Bronchial epithelial cell (primary cell): ENCODE measurements around the gene VPS16. TPM values are rescaled to one million over a fixed set of nuclear protein-coding genes. Genes with fewer than 3 reads are reported as not detected.

Source experiments
- DNase-seq: peaks from one replicate; pipeline ENCODE4 v3.0.0-alpha.2; 2010; ENCODE audit warnings: low read depth
- FAIRE-seq: peaks from 2 replicates; lab custom pipeline; 2011; peaks lifted over from hg19 to GRCh38; lab: Jason Lieb, UNC
- H3K27me3 ChIP-seq: 2 replicates; pipeline ENCODE4 v1.5.1; 2011; ENCODE audit warnings: low read length; ENCODE audit not compliant: control insufficient read depth, insufficient read depth
- H3K36me3 ChIP-seq: 2 replicates; pipeline ENCODE4 v1.5.1; 2011; ENCODE audit warnings: low read length; ENCODE audit not compliant: control insufficient read depth, insufficient read depth
- H3K4me3 ChIP-seq: 2 replicates; pipeline ENCODE4 v1.5.1; 2011; ENCODE audit warnings: mild to moderate bottlenecking, low read depth, low read length, control low read depth
- total RNA-seq: library from RNA; depleted of rRNA; stranded (reverse); fragments of >200 nt; gene quantifications from 2 replicates; pipeline ENCODE4 v1.2.1, GENCODE V29; 2014
- TF ChIP-seq, protein P1 (sequence below): IDR thresholded peaks from 2 replicates; pipeline ENCODE4 v1.5.1; 2011; ENCODE audit warnings: mild to moderate bottlenecking, moderate library complexity, low read length, control low read depth, inconsistent platforms; ENCODE audit not compliant: insufficient read depth, severe bottlenecking

The VPS16 gene
- total RNA-seq, 1 donor from 2014 or later: 33.4 TPM

DNA sequence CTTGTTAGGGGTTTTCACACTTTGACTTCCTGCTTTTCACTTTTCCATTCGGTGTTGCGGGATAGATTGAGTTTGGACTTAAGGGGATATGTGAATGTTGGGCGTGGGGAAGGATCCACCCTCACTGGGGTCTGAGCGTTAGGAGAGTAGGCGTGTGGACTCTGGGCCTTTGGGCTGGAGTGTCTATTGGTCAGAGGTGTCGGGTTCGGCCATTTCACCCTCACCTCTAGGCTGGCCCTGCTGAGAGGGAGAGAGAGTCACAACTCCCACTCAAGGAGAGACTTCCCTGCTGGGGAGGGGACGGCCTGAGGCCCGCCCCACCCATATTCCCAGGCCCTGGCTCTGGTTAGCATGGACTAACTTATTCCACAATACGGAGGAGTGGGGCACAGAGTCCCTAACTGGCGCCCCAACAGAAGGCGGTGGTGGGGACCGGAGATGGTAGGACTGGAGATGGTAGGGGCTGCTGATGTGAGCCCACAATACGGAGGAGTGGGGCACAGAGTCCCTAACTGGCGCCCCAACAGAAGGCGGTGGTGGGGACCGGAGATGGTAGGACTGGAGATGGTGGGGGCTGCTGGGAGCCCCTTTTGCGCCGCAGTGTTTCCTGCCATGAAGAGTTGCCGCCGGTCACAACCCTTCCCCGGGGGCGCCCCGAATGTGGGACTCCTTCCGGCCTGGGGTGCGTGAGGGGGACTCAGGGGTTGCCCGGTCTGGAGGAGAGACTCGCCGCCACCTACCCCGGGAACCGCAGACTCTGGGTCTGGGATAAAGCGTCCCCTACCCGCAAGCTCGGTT lies 31.3 kb downstream of the VPS16 start:
- DNase-seq (no peak), FAIRE-seq (no peak)
- TF ChIP-seq, protein P1, sequence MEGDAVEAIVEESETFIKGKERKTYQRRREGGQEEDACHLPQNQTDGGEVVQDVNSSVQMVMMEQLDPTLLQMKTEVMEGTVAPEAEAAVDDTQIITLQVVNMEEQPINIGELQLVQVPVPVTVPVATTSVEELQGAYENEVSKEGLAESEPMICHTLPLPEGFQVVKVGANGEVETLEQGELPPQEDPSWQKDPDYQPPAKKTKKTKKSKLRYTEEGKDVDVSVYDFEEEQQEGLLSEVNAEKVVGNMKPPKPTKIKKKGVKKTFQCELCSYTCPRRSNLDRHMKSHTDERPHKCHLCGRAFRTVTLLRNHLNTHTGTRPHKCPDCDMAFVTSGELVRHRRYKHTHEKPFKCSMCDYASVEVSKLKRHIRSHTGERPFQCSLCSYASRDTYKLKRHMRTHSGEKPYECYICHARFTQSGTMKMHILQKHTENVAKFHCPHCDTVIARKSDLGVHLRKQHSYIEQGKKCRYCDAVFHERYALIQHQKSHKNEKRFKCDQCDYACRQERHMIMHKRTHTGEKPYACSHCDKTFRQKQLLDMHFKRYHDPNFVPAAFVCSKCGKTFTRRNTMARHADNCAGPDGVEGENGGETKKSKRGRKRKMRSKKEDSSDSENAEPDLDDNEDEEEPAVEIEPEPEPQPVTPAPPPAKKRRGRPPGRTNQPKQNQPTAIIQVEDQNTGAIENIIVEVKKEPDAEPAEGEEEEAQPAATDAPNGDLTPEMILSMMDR: no peak

DNA sequence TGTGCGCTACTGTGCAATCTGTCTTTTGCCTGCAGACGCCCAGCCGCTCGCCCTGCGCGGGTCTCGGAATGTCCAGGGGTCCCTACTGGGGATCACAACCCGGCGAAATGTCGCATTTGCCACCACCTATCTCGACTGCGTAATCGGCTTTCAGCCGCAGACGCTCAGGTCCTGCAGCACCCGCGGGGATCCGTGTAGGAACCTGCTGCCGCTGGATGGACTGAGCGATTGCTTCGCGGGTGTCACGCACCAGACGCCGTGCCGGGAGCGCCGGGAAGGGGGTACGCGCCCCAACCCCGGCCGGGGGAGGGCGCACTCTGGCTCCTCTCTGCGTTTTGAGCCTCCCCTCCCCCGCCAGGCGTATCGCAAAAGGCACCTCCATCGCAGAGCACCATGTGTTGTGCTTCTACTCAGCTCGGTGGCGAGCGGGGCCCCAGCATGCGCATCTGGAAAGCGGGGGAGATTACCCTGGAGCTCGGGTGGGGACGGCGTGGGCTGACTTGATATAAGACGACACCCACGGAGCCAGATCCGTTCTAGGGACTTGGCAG lies 32.0 kb downstream of the VPS16 start:
- TF ChIP-seq, protein P1: peak; percentile 69
- Histone ChIP-seq H3K36me3 (no peaks in the 10 kb centered on the region), H3K27me3 (no peaks in the 10 kb centered on the region), H3K4me3 (peak overlapping the region; percentile 61)
- FAIRE-seq (no peak), DNase-seq (peak; percentile 43)

More for the DNA sequence above, 31.3 kb downstream of the VPS16 start:
- no peaks in the 10 kb centered on the region for H3K36me3 ChIP-seq
- H3K27me3 ChIP-seq: no peaks in the 10 kb centered on the region
- peak overlapping the region; percentile 61 for H3K4me3 ChIP-seq

DNA sequence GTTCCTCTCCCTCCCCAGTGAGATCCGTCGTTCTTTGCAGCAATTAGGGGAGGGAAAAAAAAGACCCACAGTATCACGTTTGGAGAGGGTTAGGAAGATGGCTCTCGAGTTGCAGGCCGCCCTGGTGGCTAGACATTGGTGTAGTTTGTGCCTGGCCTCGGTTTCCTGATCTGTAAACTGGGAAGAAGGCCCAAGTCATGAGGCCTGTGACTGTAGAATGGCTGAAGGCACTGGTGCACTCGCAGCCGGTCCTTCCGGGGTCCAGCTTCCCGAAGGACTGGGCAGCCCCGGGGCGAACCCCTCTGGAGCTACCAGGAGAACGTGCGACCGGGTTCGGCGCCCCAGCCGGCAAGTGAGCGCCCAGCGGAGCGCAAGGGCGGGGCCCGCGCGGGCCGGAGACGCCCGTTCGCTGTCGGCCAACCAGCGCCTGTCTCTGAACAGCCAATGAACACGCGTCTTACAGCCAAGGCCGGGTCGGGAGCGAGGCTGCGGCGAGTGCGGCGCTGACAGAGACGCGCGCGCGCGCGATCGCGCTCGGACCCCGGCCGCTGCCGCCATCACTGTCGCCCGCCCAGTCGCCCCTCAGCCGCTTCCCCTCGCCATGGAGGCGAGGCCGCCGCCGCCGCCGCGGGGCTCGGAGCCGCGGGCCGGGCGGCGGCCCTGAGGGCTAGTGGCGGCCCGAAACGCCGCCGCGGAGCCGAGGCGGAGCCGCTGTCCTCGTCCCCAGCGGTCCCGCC lies 32.6 kb downstream of the VPS16 start, which contains the start of gene PTPRA:
PTPRA (plus strand) TSS at position 472 of the 737 bp plus-strand sequence. CDS start 90,797 bp downstream, outside the sequence.
- H3K27me3 ChIP-seq: no peaks in the 10 kb centered on the region
- DNase-seq (peak; percentile 74), FAIRE-seq (no peak)
- H3K4me3 ChIP-seq: peak within 1 kb of the TSS; percentile 61
- no peaks in the 10 kb centered on the region for H3K36me3 ChIP-seq
- TF ChIP-seq, protein P1: no peak

DNA sequence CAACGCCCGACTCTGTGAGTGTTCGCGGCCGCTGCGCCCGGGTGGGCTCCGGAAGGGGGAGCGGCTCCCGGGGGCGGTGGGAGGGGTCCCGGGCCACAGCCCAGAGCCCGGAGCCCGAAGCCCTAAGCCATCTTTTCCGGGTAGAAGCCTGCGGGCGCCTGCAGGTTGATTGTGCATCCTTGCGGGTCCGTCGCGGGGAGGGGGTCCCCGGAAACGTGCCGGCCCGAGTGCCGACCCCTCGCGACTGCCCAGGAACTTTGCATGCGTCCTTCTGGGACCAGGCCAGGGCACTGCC lies 33.1 kb downstream of the VPS16 start:
- TF ChIP-seq, protein P1: no peak
- H3K36me3 ChIP-seq: no peaks in the 10 kb centered on the region
- H3K4me3 ChIP-seq: peak overlapping the region; percentile 61
- no peaks in the 10 kb centered on the region for H3K27me3 ChIP-seq
- DNase-seq (no peak), FAIRE-seq (no peak)

DNA sequence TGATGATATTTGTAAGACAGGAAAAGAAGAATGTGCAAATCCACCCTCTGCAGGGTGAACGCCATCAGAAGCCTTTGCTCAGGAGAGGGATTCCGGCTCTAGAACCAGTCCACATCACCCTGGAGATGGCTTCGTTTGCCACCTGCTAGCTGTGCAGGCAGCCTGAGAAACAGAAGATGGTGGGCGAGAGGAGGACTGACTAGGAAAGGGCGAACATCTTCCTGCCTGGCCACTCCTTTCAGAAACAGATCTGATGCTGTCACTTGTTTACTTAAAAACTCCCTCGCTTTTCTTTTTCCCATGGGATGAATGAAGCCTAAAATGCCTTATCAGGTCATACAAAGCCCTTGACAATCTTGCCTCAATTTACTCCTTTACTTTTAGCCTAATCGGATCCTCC lies 33.9 kb downstream of the VPS16 start:
- FAIRE-seq (no peak), DNase-seq (no peak)

More for the DNA sequence above, 33.9 kb downstream of the VPS16 start:
- TF ChIP-seq, protein P1: no peak
- H3K36me3 ChIP-seq: no peaks in the 10 kb centered on the region
- peak overlapping the region; percentile 61 for H3K4me3 ChIP-seq
- no peaks in the 10 kb centered on the region for H3K27me3 ChIP-seq
